Activated CD8-positive, alpha-beta T cell treated with anti-CD3 and anti-CD28 coated beads, Interleukin-2, amount 10 ng/mL, durations not matched to agents 7 days and 5 days (primary cell): ENCODE measurements around the gene PPP3CA. TPM values are rescaled to one million over a fixed set of nuclear protein-coding genes. Genes with fewer than 3 reads are reported as not detected.
"Not testable (repeated sequence)": the region's sequence is repeated elsewhere in the genome, so short reads cannot be mapped to it uniquely, and the experiment has no call there.

ENCODE experiments used
- ATAC-seq: fragments of 150-1000 bp; cut with Tn5 transposase; one replicate; pipeline ENCODE4 v1.10.0; 2021; ENCODE audit warnings: moderate library complexity
- CTCF ChIA-PET: fragments of 350-600 bp; sonication (Branson Sonifier 250); formaldehyde crosslinking; loops from one replicate; lab custom pipeline; 2021; ENCODE audit warnings: antibody characterized with exemption; lab: Charles Lee
- POLR2A ChIA-PET: fragments of 350-600 bp; sonication (Branson Sonifier 250); formaldehyde crosslinking; loops from one replicate; lab custom pipeline; 2021; ENCODE audit warnings: antibody characterized with exemption; lab: Charles Lee
- DNase-seq: peaks from one replicate; pipeline ENCODE4 v3.0.0-alpha.2; 2020
- H3K27ac Mint-ChIP-seq: one replicate; pipeline ENCODE4 v1.8.0; 2021; ENCODE audit warnings: mild to moderate bottlenecking, mixed read lengths
- H3K27me3 Mint-ChIP-seq: one replicate; pipeline ENCODE4 v1.8.0; 2021; ENCODE audit warnings: low read depth, mixed read lengths
- H3K36me3 Mint-ChIP-seq: one replicate; pipeline ENCODE4 v1.8.0; 2021; ENCODE audit warnings: low read depth, mixed read lengths
- H3K4me1 Mint-ChIP-seq: one replicate; pipeline ENCODE4 v1.8.0; 2021; ENCODE audit warnings: low read depth, mixed read lengths
- H3K4me3 Mint-ChIP-seq: one replicate; pipeline ENCODE4 v1.8.0; 2021; ENCODE audit warnings: mild to moderate bottlenecking, mixed read lengths
- H3K9me3 Mint-ChIP-seq: one replicate; pipeline ENCODE4 v1.8.0; 2022; ENCODE audit warnings: mixed read lengths; ENCODE audit not compliant: insufficient read depth
- total RNA-seq, 2 experiments: library from RNA; stranded (reverse); gene quantifications; one replicate each; pipeline ENCODE4 v1.2.3, GENCODE V29; 2021

PPP3CA gene
- total RNA-seq, 2 experiments from 2014 or later, result 28.6 to 29.0 TPM

- no peak overlapping the region for H3K4me3 Mint-ChIP-seq
- H3K36me3 Mint-ChIP-seq, result no peaks in the 10 kb centered on the region
- H3K4me1 Mint-ChIP-seq, result peaks cover 5% of the 10 kb centered on the region
- no peak for ATAC-seq
- H3K27ac Mint-ChIP-seq, result no peak overlapping the region
- POLR2A ChIA-PET, result no interaction called here
- peaks cover 4% of the 10 kb centered on the region for H3K9me3 Mint-ChIP-seq
- H3K27me3 Mint-ChIP-seq, result no peaks in the 10 kb centered on the region
- CTCF ChIA-PET, result no interaction called here
- no peak for DNase-seq
These were observed 205.5 kb downstream of the PPP3CA start for GRCh38 chr4:101141855-101142254.

- CTCF ChIA-PET, result no interaction called here
- Mint-ChIP-seq H3K36me3 (no peaks in the 10 kb centered on the region), H3K4me1 (peaks cover 5% of the 10 kb centered on the region)
These were observed 206.1 kb downstream of the PPP3CA start for GRCh38 chr4:101141230-101141629.

GRCh38 chr4:101140228-101140627 is 207.1 kb downstream of the PPP3CA start:
- H3K4me3 Mint-ChIP-seq, result no peak overlapping the region
- H3K36me3 Mint-ChIP-seq, result no peaks in the 10 kb centered on the region
- CTCF ChIA-PET, result no interaction called here
- H3K9me3 Mint-ChIP-seq, result peaks cover 4% of the 10 kb centered on the region
- peaks cover 10% of the 10 kb centered on the region for H3K4me1 Mint-ChIP-seq
- ATAC-seq, result no peak
- H3K27me3 Mint-ChIP-seq, result no peaks in the 10 kb centered on the region
- no peak for DNase-seq
- POLR2A ChIA-PET, result no interaction called here
- H3K27ac Mint-ChIP-seq, result no peak overlapping the region

More at GRCh38 chr4:101141230-101141629, 206.1 kb downstream of the PPP3CA start:
- Mint-ChIP-seq H3K9me3 (peaks cover 4% of the 10 kb centered on the region), H3K4me3 (no peak overlapping the region), H3K27me3 (no peaks in the 10 kb centered on the region), H3K27ac (no peak overlapping the region)
- ATAC-seq (no peak), DNase-seq (no peak)
- POLR2A ChIA-PET, result no interaction called here

- ChIA-PET CTCF (no interaction called here), POLR2A (no interaction called here)
- H3K4me1 Mint-ChIP-seq, result peaks cover 12% of the 10 kb centered on the region
- H3K27me3 Mint-ChIP-seq, result no peaks in the 10 kb centered on the region
- H3K4me3 Mint-ChIP-seq, result no peak overlapping the region
- peaks cover 9% of the 10 kb centered on the region for H3K36me3 Mint-ChIP-seq
- no peak for DNase-seq
- peaks cover 19% of the 10 kb centered on the region for H3K9me3 Mint-ChIP-seq
- ATAC-seq, result no peak
- no peak overlapping the region for H3K27ac Mint-ChIP-seq
These were observed 210.7 kb downstream of the PPP3CA start for GRCh38 chr4:101136373-101137370.

GRCh38 chr4:101135371-101136010 is 211.8 kb downstream of the PPP3CA start:
- Mint-ChIP-seq H3K9me3 (peaks cover 15% of the 10 kb centered on the region), H3K36me3 (peaks cover 9% of the 10 kb centered on the region), H3K4me1 (peaks cover 8% of the 10 kb centered on the region), H3K4me3 (peak overlapping the region; percentile 20), H3K27me3 (no peaks in the 10 kb centered on the region), H3K27ac (no peak overlapping the region)
- ChIA-PET CTCF (no interaction called here), POLR2A (no interaction called here)
- ATAC-seq, result no peak
- no peak for DNase-seq

- POLR2A ChIA-PET, CTCF ChIA-PET, DNase-seq, H3K27me3 Mint-ChIP-seq, H3K27ac Mint-ChIP-seq, ATAC-seq, H3K4me3 Mint-ChIP-seq: not testable (repeated sequence)
- peaks cover 15% of the 10 kb centered on the region for H3K4me1 Mint-ChIP-seq
- H3K9me3 Mint-ChIP-seq, result peaks cover 20% of the 10 kb centered on the region
- H3K36me3 Mint-ChIP-seq, result peaks cover 15% of the 10 kb centered on the region
These were observed 216.3 kb downstream of the PPP3CA start for GRCh38 chr4:101131058-101131457.

- DNase-seq, H3K4me3 Mint-ChIP-seq, H3K4me1 Mint-ChIP-seq, POLR2A ChIA-PET, H3K27ac Mint-ChIP-seq, H3K27me3 Mint-ChIP-seq, ATAC-seq, CTCF ChIA-PET: not testable (repeated sequence)
- Mint-ChIP-seq H3K36me3 (peaks cover 12% of the 10 kb centered on the region), H3K9me3 (peaks cover 19% of the 10 kb centered on the region)
These were observed 218.4 kb downstream of the PPP3CA start for GRCh38 chr4:101128898-101129297.

GRCh38 chr4:101128473-101128872 is 218.9 kb downstream of the PPP3CA start:
- H3K27ac Mint-ChIP-seq, result no peak overlapping the region
- H3K27me3 Mint-ChIP-seq, result no peaks in the 10 kb centered on the region
- CTCF ChIA-PET, result no interaction called here
- no peak overlapping the region for H3K4me3 Mint-ChIP-seq
- peaks cover 15% of the 10 kb centered on the region for H3K9me3 Mint-ChIP-seq
- H3K4me1 Mint-ChIP-seq, result peaks cover 6% of the 10 kb centered on the region
- DNase-seq (no peak), ATAC-seq (no peak)
- H3K36me3 Mint-ChIP-seq, result peaks cover 8% of the 10 kb centered on the region
- POLR2A ChIA-PET, result no interaction called here

GRCh38 chr4:101127176-101127790 is 220.0 kb downstream of the PPP3CA start:
- H3K4me1 Mint-ChIP-seq, result peaks cover 6% of the 10 kb centered on the region
- ATAC-seq, result no peak
- no peak for DNase-seq
- CTCF ChIA-PET, result no interaction called here
- peaks cover 5% of the 10 kb centered on the region for H3K9me3 Mint-ChIP-seq
- H3K36me3 Mint-ChIP-seq, result peaks cover 5% of the 10 kb centered on the region
- H3K4me3 Mint-ChIP-seq, result no peak overlapping the region
- H3K27ac Mint-ChIP-seq, result no peak overlapping the region
- POLR2A ChIA-PET, result no interaction called here
- no peaks in the 10 kb centered on the region for H3K27me3 Mint-ChIP-seq

- POLR2A ChIA-PET, result no interaction called here
- H3K4me1 Mint-ChIP-seq, result peaks cover 6% of the 10 kb centered on the region
- DNase-seq (no peak), ATAC-seq (no peak)
- peaks cover 5% of the 10 kb centered on the region for H3K36me3 Mint-ChIP-seq
- H3K9me3 Mint-ChIP-seq, result peaks cover 5% of the 10 kb centered on the region
- no peaks in the 10 kb centered on the region for H3K27me3 Mint-ChIP-seq
- CTCF ChIA-PET, result no interaction called here
- H3K27ac Mint-ChIP-seq, result no peak overlapping the region
- no peak overlapping the region for H3K4me3 Mint-ChIP-seq
These were observed 221.3 kb downstream of the PPP3CA start for GRCh38 chr4:101126059-101126458.

- peaks cover 6% of the 10 kb centered on the region for H3K4me1 Mint-ChIP-seq
- no peak overlapping the region for H3K27ac Mint-ChIP-seq
- ATAC-seq (no peak), DNase-seq (no peak)
- ChIA-PET CTCF (no interaction called here), POLR2A (no interaction called here)
- H3K4me3 Mint-ChIP-seq, result no peak overlapping the region
- peaks cover 4% of the 10 kb centered on the region for H3K9me3 Mint-ChIP-seq
- peaks cover 5% of the 10 kb centered on the region for H3K36me3 Mint-ChIP-seq
- no peaks in the 10 kb centered on the region for H3K27me3 Mint-ChIP-seq
These were observed 222.0 kb downstream of the PPP3CA start for GRCh38 chr4:101125045-101125942.
